Fibroblast of lung (primary cell): ENCODE results near the gene RGS5.

Experiments used
- EZH2 ChIP-seq: IDR thresholded peaks from 2 replicates; pipeline ENCODE4 v1.5.1; 2012; ENCODE audit warnings: low read length, control low read depth, mild to moderate bottlenecking; ENCODE audit errors: missing control alignments
- TF ChIP-seq, protein P1 (sequence below), 2 donors: IDR thresholded peaks in 1 of 2; conservative IDR thresholded peaks in 1 of 2; 1 replicate in 1 of 2; 2 replicates in 1 of 2; pipeline ENCODE4 v1.5.1; 2011 to 2012; ENCODE audit warnings: low read length in 2 of 2, control low read depth in 1 of 2, inconsistent platforms in 1 of 2, low read depth in 1 of 2, mild to moderate bottlenecking in 1 of 2

DNA sequence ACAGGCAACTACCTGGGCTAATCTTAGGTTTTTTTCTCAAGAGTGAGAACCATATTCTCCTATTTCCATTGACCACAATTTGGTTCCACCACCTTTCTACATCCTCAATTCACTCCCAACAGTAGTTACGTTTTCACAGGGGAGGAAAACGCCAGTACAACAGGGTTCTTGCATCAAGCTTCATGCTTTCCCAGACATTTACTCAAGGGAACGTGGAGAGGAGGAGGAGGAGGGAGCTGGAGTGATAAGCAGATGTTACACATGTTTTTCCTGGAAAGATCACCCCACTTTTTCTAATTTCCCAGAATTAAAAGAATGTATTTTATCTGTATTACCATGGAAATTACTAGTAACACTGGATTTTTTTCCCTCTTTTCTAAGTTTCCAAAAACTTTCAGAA is 58.3 kb downstream of the RGS5 start:
- TF ChIP-seq, protein P1, sequence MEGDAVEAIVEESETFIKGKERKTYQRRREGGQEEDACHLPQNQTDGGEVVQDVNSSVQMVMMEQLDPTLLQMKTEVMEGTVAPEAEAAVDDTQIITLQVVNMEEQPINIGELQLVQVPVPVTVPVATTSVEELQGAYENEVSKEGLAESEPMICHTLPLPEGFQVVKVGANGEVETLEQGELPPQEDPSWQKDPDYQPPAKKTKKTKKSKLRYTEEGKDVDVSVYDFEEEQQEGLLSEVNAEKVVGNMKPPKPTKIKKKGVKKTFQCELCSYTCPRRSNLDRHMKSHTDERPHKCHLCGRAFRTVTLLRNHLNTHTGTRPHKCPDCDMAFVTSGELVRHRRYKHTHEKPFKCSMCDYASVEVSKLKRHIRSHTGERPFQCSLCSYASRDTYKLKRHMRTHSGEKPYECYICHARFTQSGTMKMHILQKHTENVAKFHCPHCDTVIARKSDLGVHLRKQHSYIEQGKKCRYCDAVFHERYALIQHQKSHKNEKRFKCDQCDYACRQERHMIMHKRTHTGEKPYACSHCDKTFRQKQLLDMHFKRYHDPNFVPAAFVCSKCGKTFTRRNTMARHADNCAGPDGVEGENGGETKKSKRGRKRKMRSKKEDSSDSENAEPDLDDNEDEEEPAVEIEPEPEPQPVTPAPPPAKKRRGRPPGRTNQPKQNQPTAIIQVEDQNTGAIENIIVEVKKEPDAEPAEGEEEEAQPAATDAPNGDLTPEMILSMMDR (conservative IDR thresholded peaks at IDR 0.05 in 1 of 2, IDR thresholded peaks at IDR 0.05 in 1 of 2; ENCODE audit: low read depth in 1 of 2, low read length in 2 of 2), result no peak
- TF ChIP-seq EZH2, result no peak
